HG02973 (cell line): ENCODE results near the gene PTPN1.

ENCODE experiments used
- ATAC-seq: cut with Tn5 transposase; IDR thresholded peaks from one replicate; pipeline ENCODE4 v1.9.1; 2021; ENCODE audit warnings: moderate library complexity; ENCODE audit not compliant: unreplicated experiment

PTPN1 gene

GRCh38 chr20:50628853-50629669 lies 118.9 kb downstream of the PTPN1 start:
- no peak for ATAC-seq

DNA sequence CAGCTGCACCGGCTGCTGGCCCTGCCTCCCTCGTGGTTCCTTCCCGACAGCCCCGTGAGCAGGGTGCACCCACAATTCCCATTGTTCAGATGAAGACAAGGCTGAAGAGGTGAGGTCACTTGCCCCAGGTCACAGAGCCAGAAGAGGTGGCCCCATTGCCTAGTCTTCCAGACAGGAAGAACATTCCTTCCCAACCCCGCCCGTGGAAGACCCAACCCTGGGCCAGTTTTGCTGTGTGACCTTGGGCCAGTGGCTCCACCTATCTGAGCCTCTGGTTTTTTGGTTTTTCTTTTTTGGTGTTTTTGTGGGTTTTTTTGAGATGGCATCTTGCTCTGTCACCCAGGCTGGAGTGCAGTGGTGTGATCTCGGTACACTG lies 119.5 kb downstream of the PTPN1 start:
- ATAC-seq = no peak

- no peak for ATAC-seq
Observed at GRCh38 chr20:50630578-50631263, 120.5 kb downstream of the PTPN1 start.

GRCh38 chr20:50632236-50632635 lies 122.1 kb downstream of the PTPN1 start:
- ATAC-seq = no peak

- no peak for ATAC-seq
Observed at GRCh38 chr20:50632701-50633100, 122.5 kb downstream of the PTPN1 start.

- ATAC-seq = no peak
Observed at GRCh38 chr20:50633361-50633760, 123.2 kb downstream of the PTPN1 start.

DNA sequence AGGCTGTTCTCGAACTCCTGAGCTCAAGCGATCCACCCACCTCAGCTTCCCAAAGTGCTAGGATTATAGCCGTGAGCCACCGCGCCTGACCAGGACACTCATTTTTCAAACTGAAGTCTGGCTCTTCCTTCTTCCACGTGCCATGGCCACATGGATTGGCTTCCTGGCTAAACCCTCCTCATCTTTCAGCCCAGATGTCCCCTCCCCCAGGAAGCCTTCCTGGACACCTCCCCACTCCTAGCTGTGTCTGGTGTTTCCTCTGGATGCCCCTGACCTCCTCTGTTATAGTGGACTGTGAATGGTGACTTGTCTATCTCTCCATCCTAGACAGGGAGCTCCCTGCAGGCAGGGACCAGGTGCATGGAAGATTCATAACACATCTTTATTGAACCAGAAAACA lies 124.0 kb downstream of the PTPN1 start:
- ATAC-seq = no peak
